Activated CD4-positive, alpha-beta T cell treated with anti-CD3 and anti-CD28 coated beads, Interleukin-2, amount 10 ng/mL, durations not matched to agents 7 days and 5 days (primary cell): Measurements from ENCODE around the gene ZCWPW2. TPM values are rescaled to one million over a fixed set of nuclear protein-coding genes. Genes with fewer than 3 reads are reported as not detected.

Experiments
- CTCF ChIA-PET: fragments of 350-600 bp; sonication (Branson Sonifier 250); formaldehyde crosslinking; loops from one replicate; lab custom pipeline; 2021; ENCODE audit warnings: antibody characterized with exemption; lab: Charles Lee
- POLR2A ChIA-PET: fragments of 350-600 bp; sonication (Branson Sonifier 250); formaldehyde crosslinking; loops from one replicate; lab custom pipeline; 2021; ENCODE audit warnings: antibody characterized with exemption; lab: Charles Lee
- DNase-seq: peaks from one replicate; pipeline ENCODE4 v3.0.0-alpha.2; 2020
- H3K27ac Mint-ChIP-seq: one replicate; pipeline ENCODE4 v1.8.0; 2021; ENCODE audit warnings: mild to moderate bottlenecking, moderate library complexity, mixed read lengths
- H3K27me3 Mint-ChIP-seq: one replicate; pipeline ENCODE4 v1.8.0; 2021; ENCODE audit warnings: mixed read lengths
- H3K36me3 Mint-ChIP-seq: one replicate; pipeline ENCODE4 v1.8.0; 2021; ENCODE audit warnings: low read depth, mixed read lengths
- H3K4me1 Mint-ChIP-seq: one replicate; pipeline ENCODE4 v1.8.0; 2021; ENCODE audit warnings: mixed read lengths
- H3K4me3 Mint-ChIP-seq: one replicate; pipeline ENCODE4 v1.8.0; 2021; ENCODE audit warnings: mild to moderate bottlenecking, moderate library complexity, mixed read lengths
- H3K9me3 Mint-ChIP-seq: one replicate; pipeline ENCODE4 v1.8.0; 2021; ENCODE audit warnings: mixed read lengths
- total RNA-seq, 2 experiments: library from RNA; stranded (reverse); gene quantifications; one replicate each; pipeline ENCODE4 v1.2.3, GENCODE V29; 2021

The ZCWPW2 gene
- total RNA-seq, 2 experiments from 2014 or later = 0.37 to 0.50 TPM

- Mint-ChIP-seq H3K9me3 (peaks cover 13% of the 10 kb centered on the region), H3K27me3 (no peaks in the 10 kb centered on the region), H3K4me1 (no peaks in the 10 kb centered on the region), H3K4me3 (no peak overlapping the region), H3K27ac (no peak overlapping the region), H3K36me3 (no peaks in the 10 kb centered on the region)
- DNase-seq = no peak
- ChIA-PET CTCF (no interaction called here), POLR2A (no interaction called here)
Measured at GRCh38 chr3:28388978-28389377, 40.5 kb downstream of the ZCWPW2 start.

DNA sequence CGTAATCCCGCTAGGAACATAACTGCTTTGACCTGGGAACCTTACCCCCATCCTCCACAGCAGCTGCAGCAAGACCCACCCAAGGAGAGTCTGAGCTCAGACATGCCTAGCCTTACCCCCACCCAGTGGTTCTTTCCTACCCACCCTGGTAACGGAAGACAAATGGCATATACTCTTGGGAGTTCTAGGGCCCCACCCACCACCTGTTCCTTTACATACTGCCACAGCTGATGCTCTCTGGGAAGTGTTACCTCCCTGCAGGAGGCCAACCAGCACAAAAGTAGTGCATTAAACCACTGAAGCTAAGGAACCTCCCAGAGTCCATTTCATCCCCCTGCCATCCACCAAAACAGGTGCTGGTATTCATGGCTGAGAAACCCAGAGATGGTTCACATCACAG lies 50.7 kb downstream of the ZCWPW2 start:
- DNase-seq = no peak
- no peaks in the 10 kb centered on the region for H3K36me3 Mint-ChIP-seq
- H3K4me3 Mint-ChIP-seq = no peak overlapping the region
- H3K9me3 Mint-ChIP-seq = peaks cover 41% of the 10 kb centered on the region
- no peak overlapping the region for H3K27ac Mint-ChIP-seq
- CTCF ChIA-PET = no interaction called here
- POLR2A ChIA-PET = no interaction called here
- no peaks in the 10 kb centered on the region for H3K4me1 Mint-ChIP-seq
- H3K27me3 Mint-ChIP-seq = no peaks in the 10 kb centered on the region

- CTCF ChIA-PET = no interaction called here
- H3K9me3 Mint-ChIP-seq = peaks cover 22% of the 10 kb centered on the region
- no peak overlapping the region for H3K27ac Mint-ChIP-seq
- POLR2A ChIA-PET = no interaction called here
- no peaks in the 10 kb centered on the region for H3K27me3 Mint-ChIP-seq
- no peaks in the 10 kb centered on the region for H3K36me3 Mint-ChIP-seq
- DNase-seq = no peak
- no peaks in the 10 kb centered on the region for H3K4me1 Mint-ChIP-seq
- H3K4me3 Mint-ChIP-seq = no peak overlapping the region
Measured at GRCh38 chr3:28406241-28406640, 57.7 kb downstream of the ZCWPW2 start.

GRCh38 chr3:28449398-28449797 lies 100.9 kb downstream of the ZCWPW2 start:
- Mint-ChIP-seq H3K36me3 (no peaks in the 10 kb centered on the region), H3K4me1 (no peaks in the 10 kb centered on the region), H3K9me3 (peaks cover 7% of the 10 kb centered on the region), H3K4me3 (no peak overlapping the region), H3K27me3 (no peaks in the 10 kb centered on the region), H3K27ac (no peak overlapping the region)
- DNase-seq = no peak
- POLR2A ChIA-PET = no interaction called here
- CTCF ChIA-PET = no interaction called here

- CTCF ChIA-PET = interaction anchor here (0.7 kb wide), 1 partner anchor 486 kb away, joined by 3 read pairs; no protein-coding TSS in a partner anchor
- no peak for DNase-seq
- H3K27ac Mint-ChIP-seq = no peak overlapping the region
- no peak overlapping the region for H3K4me3 Mint-ChIP-seq
- H3K36me3 Mint-ChIP-seq = no peaks in the 10 kb centered on the region
- POLR2A ChIA-PET = no interaction called here
- H3K4me1 Mint-ChIP-seq = no peaks in the 10 kb centered on the region
- H3K27me3 Mint-ChIP-seq = no peaks in the 10 kb centered on the region
- peaks cover 9% of the 10 kb centered on the region for H3K9me3 Mint-ChIP-seq
Measured at GRCh38 chr3:28462866-28463265, 114.3 kb downstream of the ZCWPW2 start.

DNA sequence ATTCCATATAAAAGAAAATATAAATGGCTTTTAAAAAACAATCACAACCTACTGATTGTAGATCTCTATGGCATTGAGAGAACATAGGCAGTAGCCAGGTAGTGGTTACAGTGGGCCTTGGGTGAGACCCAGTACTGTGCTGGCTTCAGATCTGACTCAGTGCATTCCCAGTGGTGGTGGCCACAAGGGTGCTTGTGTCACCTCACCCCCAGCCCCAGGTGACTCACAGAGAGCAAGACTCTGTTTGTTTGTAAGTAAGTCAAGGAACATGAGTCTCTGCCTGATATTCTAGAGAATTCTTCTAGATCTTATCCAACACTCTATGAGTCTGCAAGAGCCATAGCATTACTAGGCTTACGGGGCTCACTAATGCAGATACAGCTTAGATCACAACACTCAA lies 118.9 kb downstream of the ZCWPW2 start:
- POLR2A ChIA-PET = no interaction called here
- Mint-ChIP-seq H3K27ac (no peak overlapping the region), H3K4me1 (no peaks in the 10 kb centered on the region), H3K9me3 (peaks cover 7% of the 10 kb centered on the region), H3K36me3 (no peaks in the 10 kb centered on the region), H3K27me3 (no peaks in the 10 kb centered on the region), H3K4me3 (no peak overlapping the region)
- no peak for DNase-seq
- CTCF ChIA-PET = no interaction called here

- ChIA-PET POLR2A (no interaction called here), CTCF (no interaction called here)
- Mint-ChIP-seq H3K9me3 (no peaks in the 10 kb centered on the region), H3K27me3 (no peaks in the 10 kb centered on the region), H3K4me1 (no peaks in the 10 kb centered on the region), H3K27ac (no peak overlapping the region), H3K4me3 (no peak overlapping the region), H3K36me3 (no peaks in the 10 kb centered on the region)
- no peak for DNase-seq
Measured at GRCh38 chr3:28476194-28476593, 127.7 kb downstream of the ZCWPW2 start.

GRCh38 chr3:28476764-28477163 lies 128.2 kb downstream of the ZCWPW2 start:
- H3K9me3 Mint-ChIP-seq = no peaks in the 10 kb centered on the region
- no peak overlapping the region for H3K27ac Mint-ChIP-seq
- no peaks in the 10 kb centered on the region for H3K4me1 Mint-ChIP-seq
- CTCF ChIA-PET = no interaction called here
- H3K36me3 Mint-ChIP-seq = no peaks in the 10 kb centered on the region
- POLR2A ChIA-PET = no interaction called here
- H3K4me3 Mint-ChIP-seq = no peak overlapping the region
- no peak for DNase-seq
- no peaks in the 10 kb centered on the region for H3K27me3 Mint-ChIP-seq

DNA sequence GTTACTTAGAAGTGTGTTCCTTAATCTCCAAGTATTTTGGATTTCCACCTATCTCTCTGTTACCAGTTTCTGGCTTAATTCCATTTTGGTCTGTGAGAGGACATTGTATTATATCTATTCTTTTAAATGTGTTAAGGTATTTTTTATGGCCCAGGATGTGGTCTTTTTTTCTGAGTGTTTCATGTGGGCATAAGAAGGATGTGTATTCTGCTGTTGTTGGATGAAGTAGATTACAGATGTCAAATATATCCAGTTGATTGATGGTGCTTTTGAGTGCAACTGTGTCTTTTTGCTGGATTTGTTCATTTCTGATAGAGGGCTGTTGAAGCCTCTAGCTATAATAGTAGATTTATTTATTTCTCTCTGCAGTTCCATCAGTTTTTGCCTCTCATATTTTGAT lies 136.6 kb downstream of the ZCWPW2 start:
- H3K9me3 Mint-ChIP-seq = peaks cover 9% of the 10 kb centered on the region
- H3K27me3 Mint-ChIP-seq = no peaks in the 10 kb centered on the region
- no peak overlapping the region for H3K4me3 Mint-ChIP-seq
- peaks cover 6% of the 10 kb centered on the region for H3K4me1 Mint-ChIP-seq
- ChIA-PET POLR2A (no interaction called here), CTCF (no interaction called here)
- no peak overlapping the region for H3K27ac Mint-ChIP-seq
- no peak for DNase-seq
- no peaks in the 10 kb centered on the region for H3K36me3 Mint-ChIP-seq

- no peaks in the 10 kb centered on the region for H3K36me3 Mint-ChIP-seq
- ChIA-PET POLR2A (no interaction called here), CTCF (no interaction called here)
- peaks cover 2% of the 10 kb centered on the region for H3K9me3 Mint-ChIP-seq
- H3K27ac Mint-ChIP-seq = no peak overlapping the region
- DNase-seq = no peak
- no peak overlapping the region for H3K4me3 Mint-ChIP-seq
- H3K4me1 Mint-ChIP-seq = no peaks in the 10 kb centered on the region
- H3K27me3 Mint-ChIP-seq = no peaks in the 10 kb centered on the region
Measured at GRCh38 chr3:28495301-28495700, 146.8 kb downstream of the ZCWPW2 start.

- no peaks in the 10 kb centered on the region for H3K4me1 Mint-ChIP-seq
- no peaks in the 10 kb centered on the region for H3K9me3 Mint-ChIP-seq
- ChIA-PET POLR2A (no interaction called here), CTCF (interaction anchor here (0.6 kb wide), 2 partner anchors 337 to 1385 kb away, joined by 3 read pairs; no protein-coding TSS in a partner anchor)
- no peak overlapping the region for H3K27ac Mint-ChIP-seq
- no peaks in the 10 kb centered on the region for H3K27me3 Mint-ChIP-seq
- H3K4me3 Mint-ChIP-seq = no peak overlapping the region
- DNase-seq = no peak
- H3K36me3 Mint-ChIP-seq = no peaks in the 10 kb centered on the region
Measured at GRCh38 chr3:28502397-28502937, 153.9 kb downstream of the ZCWPW2 start.

DNA sequence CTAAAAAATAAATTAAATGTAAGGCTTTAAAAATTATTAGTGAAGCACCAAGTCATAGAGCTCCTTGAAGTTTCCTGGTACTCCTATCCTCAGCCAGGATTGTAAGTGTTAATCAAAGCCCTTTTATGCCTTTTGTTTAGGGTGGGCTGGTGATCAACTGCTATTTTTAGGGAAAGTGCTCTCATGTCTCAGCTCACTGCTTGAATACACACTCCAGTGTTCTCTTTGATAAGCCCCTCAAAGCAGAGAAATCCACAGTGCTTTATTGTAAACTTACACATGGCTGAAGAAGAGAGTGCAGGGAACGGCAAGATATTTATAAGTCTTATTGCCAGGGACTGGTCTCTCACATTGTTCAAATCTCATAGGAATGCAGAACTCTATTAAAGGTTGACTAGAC lies 156.5 kb downstream of the ZCWPW2 start:
- no peak overlapping the region for H3K27ac Mint-ChIP-seq
- H3K36me3 Mint-ChIP-seq = no peaks in the 10 kb centered on the region
- H3K9me3 Mint-ChIP-seq = no peaks in the 10 kb centered on the region
- H3K4me1 Mint-ChIP-seq = no peaks in the 10 kb centered on the region
- no peak overlapping the region for H3K4me3 Mint-ChIP-seq
- CTCF ChIA-PET = no interaction called here
- no peaks in the 10 kb centered on the region for H3K27me3 Mint-ChIP-seq
- DNase-seq = no peak
- POLR2A ChIA-PET = no interaction called here

- H3K9me3 Mint-ChIP-seq = no peaks in the 10 kb centered on the region
- POLR2A ChIA-PET = no interaction called here
- no peak overlapping the region for H3K4me3 Mint-ChIP-seq
Measured at GRCh38 chr3:28521663-28522062, 173.1 kb downstream of the ZCWPW2 start.

DNA sequence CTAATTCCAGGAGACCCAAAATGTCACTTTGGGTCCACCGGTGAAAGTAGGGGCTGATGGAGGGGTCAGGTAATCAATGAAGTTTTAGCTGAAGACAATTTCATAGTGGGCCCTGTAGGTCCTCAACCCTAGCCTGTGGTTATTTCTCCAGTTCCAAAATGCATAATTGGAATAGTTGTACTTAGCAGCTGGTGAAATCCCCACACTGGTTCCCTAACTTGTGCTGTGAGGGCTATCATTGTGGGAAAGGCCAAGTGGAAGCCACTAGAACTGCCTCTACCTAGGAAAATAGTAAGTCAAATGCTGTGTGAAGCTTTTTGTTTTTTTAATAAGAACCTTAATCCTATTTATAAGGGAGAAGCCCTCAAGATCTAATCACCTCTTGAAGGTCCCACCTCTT lies 193.8 kb downstream of the ZCWPW2 start:
- H3K4me3 Mint-ChIP-seq = no peak overlapping the region
- DNase-seq = no peak

More at GRCh38 chr3:28521663-28522062, 173.1 kb downstream of the ZCWPW2 start:
- no peaks in the 10 kb centered on the region for H3K36me3 Mint-ChIP-seq
- DNase-seq = no peak
- no peaks in the 10 kb centered on the region for H3K27me3 Mint-ChIP-seq
- CTCF ChIA-PET = no interaction called here
- no peak overlapping the region for H3K27ac Mint-ChIP-seq
- H3K4me1 Mint-ChIP-seq = no peaks in the 10 kb centered on the region

More for the DNA sequence above, 193.8 kb downstream of the ZCWPW2 start:
- no peaks in the 10 kb centered on the region for H3K27me3 Mint-ChIP-seq
- no peaks in the 10 kb centered on the region for H3K36me3 Mint-ChIP-seq
- no peaks in the 10 kb centered on the region for H3K4me1 Mint-ChIP-seq
- ChIA-PET CTCF (no interaction called here), POLR2A (no interaction called here)
- peaks cover 14% of the 10 kb centered on the region for H3K9me3 Mint-ChIP-seq
- no peak overlapping the region for H3K27ac Mint-ChIP-seq
